HG03139 (cell line): Measurements from ENCODE around the gene CACTIN.
"Not testable (repeated sequence)": the region's sequence is repeated elsewhere in the genome, so short reads cannot be mapped to it uniquely, and the experiment has no call there.

Experiments
- ATAC-seq: cut with Tn5 transposase; IDR thresholded peaks from one replicate; pipeline ENCODE4 v1.9.1; 2021; ENCODE audit not compliant: unreplicated experiment

CACTIN gene

GRCh38 chr19:3590991-3591659, 35.5 kb downstream of the CACTIN start:
- no peak for ATAC-seq

DNA sequence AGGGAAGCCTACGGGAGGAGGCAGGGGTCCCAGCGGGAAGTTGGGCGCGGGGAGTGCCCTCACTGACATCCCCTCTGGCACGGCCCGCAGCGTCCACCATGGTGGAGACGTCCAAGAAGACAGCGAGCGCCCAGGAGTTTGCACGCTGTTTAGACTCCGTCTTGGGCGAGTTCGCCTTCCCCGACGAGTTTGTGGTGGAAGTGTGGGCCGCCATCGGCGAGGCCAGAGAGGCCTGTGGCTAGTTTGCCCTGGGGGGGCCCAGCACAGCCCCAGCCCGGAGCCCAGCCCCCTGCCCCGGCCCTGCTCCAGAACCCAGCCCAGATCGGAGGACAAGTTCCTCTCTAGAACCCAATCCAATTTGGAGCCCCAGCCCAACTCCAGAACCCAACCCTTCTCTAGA, 36.6 kb downstream of the CACTIN start:
- no peak for ATAC-seq

DNA sequence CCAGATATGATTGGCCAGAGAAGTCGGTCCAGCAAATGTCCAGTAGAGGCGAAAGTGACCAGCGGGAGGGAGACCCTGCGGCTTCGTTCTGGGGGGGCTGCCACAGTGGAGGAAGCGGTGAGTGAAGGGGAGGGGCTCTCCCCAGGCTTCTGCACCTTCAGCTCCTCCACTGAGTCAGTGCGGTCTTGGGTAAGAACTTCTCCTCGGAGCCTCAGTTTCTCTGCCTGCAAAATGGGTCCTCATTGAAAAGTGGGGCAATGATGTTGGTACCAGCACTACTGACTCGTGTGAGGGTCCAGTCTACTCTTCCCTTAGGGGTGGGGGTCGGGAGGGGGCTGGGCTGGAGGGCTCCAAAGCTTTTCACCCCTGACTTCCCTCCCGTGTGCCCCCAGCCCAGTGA, 37.2 kb downstream of the CACTIN start:
- ATAC-seq = no peak

DNA sequence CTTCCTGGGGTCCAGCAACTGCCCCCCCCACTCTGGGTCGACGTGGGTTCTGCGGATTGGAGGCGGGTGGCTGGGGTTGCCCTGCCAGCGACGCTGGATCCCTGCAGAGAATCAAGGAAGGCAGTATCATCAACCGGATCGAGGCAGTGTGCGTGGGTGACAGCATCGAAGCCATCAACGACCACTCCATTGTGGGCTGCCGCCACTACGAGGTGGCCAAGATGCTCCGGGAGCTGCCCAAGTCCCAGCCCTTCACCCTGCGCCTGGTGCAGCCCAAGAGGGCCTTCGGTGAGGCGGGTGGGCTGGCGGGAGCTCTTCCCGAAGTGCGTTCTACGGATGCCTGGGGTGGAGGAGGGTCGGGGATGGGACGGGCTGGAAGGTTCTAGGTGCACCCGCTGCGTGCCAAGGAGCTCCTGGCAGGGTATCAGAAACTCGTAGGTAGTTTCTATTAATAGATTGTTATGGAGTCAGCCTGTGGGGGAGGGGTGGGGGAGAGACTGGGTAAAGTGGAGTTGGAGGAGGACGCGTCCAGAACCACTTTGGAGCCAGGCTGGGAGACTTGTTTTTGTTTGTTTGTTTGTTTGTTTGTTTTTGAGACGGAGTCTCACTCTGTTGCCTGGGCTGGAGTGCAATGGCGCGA, 39.8 kb downstream of the CACTIN start:
- no peak for ATAC-seq

GRCh38 chr19:3586127-3586626, 40.4 kb downstream of the CACTIN start:
- no peak for ATAC-seq

- ATAC-seq = no peak
Observed at GRCh38 chr19:3585301-3586126, 41.1 kb downstream of the CACTIN start, which contains the start of gene GIPC3. TSS of gene GIPC3 (plus strand) at chr19:3585478. CDS start at chr19:3585598, 120 bp downstream.

GRCh38 chr19:3584036-3584802, 42.4 kb downstream of the CACTIN start:
- not testable (repeated sequence) for ATAC-seq

GRCh38 chr19:3581792-3582191, 44.8 kb downstream of the CACTIN start:
- ATAC-seq = not testable (repeated sequence)

GRCh38 chr19:3580156-3580934, 46.2 kb downstream of the CACTIN start:
- ATAC-seq = no peak

DNA sequence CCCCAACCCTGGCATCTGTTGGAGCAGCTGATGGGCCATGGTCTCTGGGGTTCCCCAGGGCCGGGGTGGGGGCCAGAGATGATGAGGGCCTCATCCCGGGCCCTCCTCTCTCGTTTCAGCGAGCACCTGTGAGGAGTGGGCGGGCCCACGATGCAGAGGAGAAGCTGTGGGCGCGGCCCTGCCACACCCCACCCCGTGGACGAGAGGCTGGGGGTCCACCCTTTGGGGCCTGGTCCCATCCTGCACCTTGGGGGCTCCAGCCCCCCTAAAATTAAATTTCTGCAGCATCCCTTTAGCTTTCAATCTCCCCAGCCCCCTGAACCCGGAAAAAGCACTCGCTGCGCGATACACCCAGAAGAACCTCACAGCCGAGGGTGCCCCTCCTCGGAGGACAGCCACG, 48.2 kb downstream of the CACTIN start:
- no peak for ATAC-seq

GRCh38 chr19:3577723-3578344, 48.8 kb downstream of the CACTIN start:
- no peak for ATAC-seq

DNA sequence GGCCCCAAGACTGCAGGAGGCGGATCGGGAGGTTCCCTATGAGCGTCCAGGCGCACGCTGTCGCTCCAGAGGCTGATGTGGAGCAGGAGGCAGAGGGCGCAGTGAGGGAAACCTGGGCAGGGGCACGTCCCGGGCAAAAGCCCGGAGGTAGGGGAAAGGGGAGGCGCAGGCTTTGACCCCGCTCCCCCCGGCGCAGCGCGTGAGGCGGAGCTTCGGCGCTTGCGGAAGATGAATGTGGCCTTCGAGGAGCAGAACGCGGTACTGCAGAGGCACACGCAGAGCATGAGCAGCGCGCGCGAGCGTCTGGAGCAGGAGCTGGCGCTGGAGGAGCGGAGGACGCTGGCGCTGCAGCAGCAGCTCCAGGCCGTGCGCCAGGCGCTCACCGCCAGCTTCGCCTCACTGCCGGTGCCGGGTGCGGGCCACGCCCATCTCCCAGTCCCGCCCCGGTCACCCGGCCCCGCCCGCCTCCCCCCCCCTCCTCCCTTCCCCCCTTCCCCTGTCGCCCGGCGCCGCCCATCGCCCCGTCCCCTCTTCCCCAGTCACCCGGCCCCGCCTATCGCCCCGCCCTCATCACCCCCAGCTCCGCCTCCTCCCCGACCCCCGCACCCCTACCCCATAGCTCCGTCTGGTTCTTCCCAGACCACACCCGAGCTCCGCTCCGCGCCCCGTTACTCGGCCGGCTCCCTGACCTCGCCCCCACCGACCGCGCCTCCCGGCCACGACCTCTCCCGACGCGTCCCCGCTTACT, 49.7 kb downstream of the CACTIN start:
- ATAC-seq = no peak

- no peak for ATAC-seq
Observed at GRCh38 chr19:3575949-3576673, 50.5 kb downstream of the CACTIN start.

DNA sequence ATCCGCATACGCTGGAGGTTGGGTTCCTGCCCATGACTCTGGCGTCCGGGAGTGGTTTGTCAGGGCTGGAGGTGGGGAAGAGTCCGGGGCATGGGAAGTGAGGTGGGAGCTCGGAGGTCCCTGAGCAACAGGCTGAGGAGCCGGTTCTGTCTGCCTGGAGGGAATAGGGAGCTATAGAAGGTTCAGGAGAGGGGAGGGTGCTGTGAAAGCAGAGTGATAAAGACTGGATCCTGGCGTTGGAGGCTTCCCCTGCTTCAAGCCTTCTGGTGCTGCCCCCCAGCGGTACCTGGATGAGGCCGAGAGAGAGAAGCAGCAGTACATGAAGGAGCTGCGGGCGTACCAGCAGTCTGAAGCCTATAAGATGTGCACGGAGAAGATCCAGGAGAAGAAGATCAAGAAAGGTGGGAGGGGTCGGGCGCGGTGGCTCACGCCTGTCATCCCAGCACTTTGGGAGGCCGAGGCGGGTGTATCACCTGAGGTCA, 51.3 kb downstream of the CACTIN start:
- no peak for ATAC-seq

GRCh38 chr19:3573858-3574637, 52.5 kb downstream of the CACTIN start:
- no peak for ATAC-seq

- ATAC-seq = no peak
Observed at GRCh38 chr19:3573162-3573857, 53.3 kb downstream of the CACTIN start.

GRCh38 chr19:3572855-3573161, 53.8 kb downstream of the CACTIN start, which contains the start of gene HMG20B:
TSS of gene HMG20B (plus strand) at chr19:3572944. CDS start at chr19:3573310, 366 bp downstream.
- no peak for ATAC-seq
